Right cardiac atrium (tissue), 5 donors: ENCODE measurements around the gene TVP23A. TPM values are rescaled to one million over a fixed set of nuclear protein-coding genes. Genes with fewer than 3 reads are reported as not detected.

Experiments
- ATAC-seq, 2 donors: fragments of 200-7000 bp; cut with Tn5 transposase; one replicate each; pipeline versions ENCODE4 v1.8.0 to v1.9.1; 2020; ENCODE audit warnings: moderate library complexity in 2 of 2, mild to moderate bottlenecking in 1 of 2
- DNase-seq, 3 donors: peaks; one replicate each; pipeline ENCODE4 v3.0.0-alpha.2; 2020
- H3K27ac ChIP-seq: one replicate; pipeline ENCODE4 v1.5.1; 2013; ENCODE audit warnings: mild to moderate bottlenecking, low read length, control low read depth, moderate library complexity
- H3K27me3 ChIP-seq: one replicate; pipeline ENCODE4 v1.6.1; 2013; ENCODE audit not compliant: control insufficient read depth, insufficient read depth
- H3K4me1 ChIP-seq: one replicate; pipeline ENCODE4 v1.6.1; 2013; ENCODE audit warnings: low read length; ENCODE audit not compliant: control insufficient read depth, insufficient read depth
- H3K4me3 ChIP-seq: one replicate; pipeline ENCODE4 v1.5.1; 2013; ENCODE audit warnings: low read length, control low read depth
- H3K9me3 ChIP-seq: one replicate; pipeline ENCODE4 v1.6.1; 2013; ENCODE audit warnings: low read length; ENCODE audit not compliant: control insufficient read depth
- WGBS: extraction: QIAGEN DNeasy Blood & Tissue Kit; methylation state at CpG from one replicate; pipeline ENCODE4 v1.1.7; 2013; 5-methylcytosine and 5-hydroxymethylcytosine counted together
- intact Hi-C, 4 donors: fragments of 100-400 bp; cut with DNase I; formaldehyde crosslinking; loops; one replicate each; pipeline versions ENCODE4 v1.11.0 to v1.14.0; 2022 to 2023
- long read RNA-seq, 4 donors: library from polyadenylated mRNA; unstranded; transcript quantifications; one replicate each; pipeline ENCODE4 v2.0.0, GENCODE V29; 2020 to 2021
- polyA plus RNA-seq: library from polyadenylated mRNA; stranded (reverse); fragments of 200-250 nt; gene quantifications from one replicate; pipeline ENCODE4 v1.2.3, GENCODE V29; 2013
- total RNA-seq, 4 donors: library from RNA; stranded (reverse); fragmentation: NEBNext Ultra II Directional; extraction: Animal tissue kit (Norgen Biotek cat#: 25700); gene quantifications; one replicate each; pipeline ENCODE4 v1.2.1, GENCODE V29; 2021
- donor health status: healthy with polysubstance abuse.
- donor health status: DM: no; HTN: yes; CAD: no.
- donor health status: DM: no; HTN: no; CAD: no.
- donor health status: DM: no; HTN: yes; CAD: no; lungs with severe emphysema.
- donor health status: DM: yes; HTN: yes; CAD: no.

TVP23A gene
- 1 to 10 TPM; 1.9 to 3.2 (median 2.0) TPM for total RNA-seq
- polyA plus RNA-seq = 1.4 TPM
- long read RNA-seq, donor 1, partial matches to known transcripts = 0 of 3 reads
- long read RNA-seq, donor 1, other reads (novel, unspliced or antisense) = 3 of 3 reads
- long read RNA-seq, donor 2, partial matches to known transcripts = 0 of 2 reads
- long read RNA-seq, donor 2, other reads (novel, unspliced or antisense) = 1 of 2 reads
- long read RNA-seq, donor 3, partial matches to known transcripts = 0 of 8 reads
- long read RNA-seq, donor 3, other reads (novel, unspliced or antisense) = 6 of 8 reads
- long read RNA-seq, donor 4, partial matches to known transcripts = 0 of 3 reads
- long read RNA-seq, donor 4, other reads (novel, unspliced or antisense) = 2 of 3 reads

DNA sequence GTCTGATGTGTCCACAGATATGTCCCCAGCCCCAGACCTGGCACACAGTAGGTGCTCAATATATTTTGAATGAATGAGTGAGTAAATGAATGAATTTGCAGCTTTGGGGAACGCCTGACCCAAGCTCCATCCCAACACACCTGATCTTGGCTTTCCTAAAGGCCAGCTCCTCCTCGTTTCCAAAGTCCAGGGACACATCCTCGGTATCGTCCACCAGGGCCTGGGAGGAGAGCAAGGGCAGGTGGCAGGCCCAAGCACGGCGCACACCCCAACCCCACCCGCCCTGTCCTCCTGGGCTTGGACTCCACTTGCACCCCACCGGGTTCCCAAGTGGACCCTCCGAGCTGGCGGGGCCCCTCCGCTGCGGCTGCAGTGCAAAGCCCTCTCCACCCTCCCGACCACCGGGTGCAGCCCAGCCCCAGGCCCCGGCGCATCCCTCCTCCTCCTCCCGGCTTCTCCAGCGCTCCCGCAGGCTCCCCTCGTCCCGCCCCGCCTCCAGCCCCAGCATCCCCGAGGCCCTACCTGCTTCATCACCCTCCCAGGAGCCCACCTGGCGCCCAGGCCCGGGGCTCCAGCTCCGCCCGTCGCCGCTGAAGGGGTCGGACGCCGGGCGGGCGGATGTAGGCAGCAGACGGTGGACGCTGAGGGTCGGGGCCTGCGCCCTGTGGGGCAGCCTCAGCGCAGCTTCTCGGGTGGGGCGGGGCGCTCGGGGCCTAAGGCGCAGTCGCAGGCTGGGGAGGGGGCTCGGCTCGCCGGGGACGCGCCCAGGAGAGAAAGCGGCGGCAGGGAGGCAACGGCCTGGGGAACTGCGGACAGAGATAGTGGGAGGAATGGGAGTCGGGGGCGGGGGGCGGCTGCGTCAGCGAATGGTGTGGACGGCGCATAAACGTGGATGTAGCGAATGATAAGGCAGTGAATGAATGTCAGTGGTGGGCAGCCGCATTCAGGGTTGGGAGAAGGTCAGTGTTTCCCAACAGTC lies at the start of gene TVP23A:
TVP23A (minus strand) TSS at position 832 of the 979 bp plus-strand sequence; CDS start at position 531, 301 bp downstream.
- H3K4me3 ChIP-seq = peak within 1 kb of the TSS; percentile 52
- ATAC-seq = peak; percentile 42 to 57
- intact Hi-C loops = no loop called here
- H3K4me1 ChIP-seq = no peaks in the 10 kb centered on the region
- no peaks in the 10 kb centered on the region for H3K9me3 ChIP-seq
- WGBS = 28% methylated on average over 64 of the region's 64 CpGs
- H3K27ac ChIP-seq = no peak within 1 kb of the TSS
- DNase-seq = peak in 2 of 3 donors; percentile 66 to 70
- no peaks in the 10 kb centered on the region for H3K27me3 ChIP-seq

DNA sequence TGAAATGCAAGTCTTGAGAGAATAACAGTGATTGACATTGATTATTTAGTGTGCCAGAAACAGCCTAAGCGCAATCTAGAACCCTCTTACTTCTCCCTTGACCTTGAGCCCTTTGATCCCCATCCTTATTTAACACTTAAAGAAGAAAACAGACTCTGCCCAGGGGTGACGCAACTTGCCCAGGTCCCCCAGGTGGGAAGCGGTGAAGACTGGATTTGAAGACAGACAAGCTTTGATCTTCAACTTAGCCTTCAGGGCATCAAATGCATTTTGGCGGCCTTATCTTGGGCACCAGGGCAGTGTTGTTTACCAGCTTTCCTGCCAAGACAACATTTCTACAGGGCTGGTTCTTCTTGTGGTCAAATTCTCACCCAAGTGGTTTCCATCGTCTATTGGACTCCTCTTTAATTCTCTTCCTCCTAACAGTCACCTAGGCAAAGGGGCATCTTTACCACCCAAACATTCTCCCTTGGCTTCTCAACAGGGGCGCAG lies 49.6 kb upstream of the TVP23A start:
- H3K27me3 ChIP-seq = no peaks in the 10 kb centered on the region
- intact Hi-C loops = no loop called here
- ATAC-seq (no peak), DNase-seq (no peak)
- H3K9me3 ChIP-seq = no peaks in the 10 kb centered on the region
- WGBS = 75% methylated on average over 6 of the region's 6 CpGs
- H3K27ac ChIP-seq = peak overlapping the region; percentile 53
- no peak overlapping the region for H3K4me3 ChIP-seq
- H3K4me1 ChIP-seq = peaks cover 7% of the 10 kb centered on the region

DNA sequence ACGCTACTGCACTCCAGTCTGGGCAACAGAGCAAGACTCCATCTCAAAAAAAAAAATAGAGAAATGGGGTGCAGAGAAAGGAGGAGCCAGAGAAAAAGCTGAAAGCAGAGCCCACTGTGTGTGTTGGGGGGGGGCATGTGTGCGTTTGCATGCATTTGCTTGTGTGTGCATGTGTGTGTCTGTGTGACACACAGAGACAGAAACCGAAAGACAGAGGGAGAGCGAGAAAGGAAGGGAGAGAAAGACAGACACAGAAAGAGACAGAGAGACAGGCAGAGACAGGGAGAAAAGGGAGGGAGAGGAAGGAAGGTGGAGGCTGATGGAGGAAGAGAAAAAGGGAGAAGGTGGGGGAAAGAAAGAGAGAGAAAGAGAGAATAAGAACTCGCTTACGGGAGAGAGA lies 48.6 kb upstream of the TVP23A start:
- Histone ChIP-seq H3K27me3 (no peaks in the 10 kb centered on the region), H3K4me1 (peaks cover 7% of the 10 kb centered on the region), H3K4me3 (no peak overlapping the region), H3K27ac (no peak overlapping the region), H3K9me3 (no peaks in the 10 kb centered on the region)
- DNase-seq (no peak), ATAC-seq (no peak)
- WGBS = 80% methylated on average over 6 of the region's 6 CpGs
- intact Hi-C loops = no loop called here

DNA sequence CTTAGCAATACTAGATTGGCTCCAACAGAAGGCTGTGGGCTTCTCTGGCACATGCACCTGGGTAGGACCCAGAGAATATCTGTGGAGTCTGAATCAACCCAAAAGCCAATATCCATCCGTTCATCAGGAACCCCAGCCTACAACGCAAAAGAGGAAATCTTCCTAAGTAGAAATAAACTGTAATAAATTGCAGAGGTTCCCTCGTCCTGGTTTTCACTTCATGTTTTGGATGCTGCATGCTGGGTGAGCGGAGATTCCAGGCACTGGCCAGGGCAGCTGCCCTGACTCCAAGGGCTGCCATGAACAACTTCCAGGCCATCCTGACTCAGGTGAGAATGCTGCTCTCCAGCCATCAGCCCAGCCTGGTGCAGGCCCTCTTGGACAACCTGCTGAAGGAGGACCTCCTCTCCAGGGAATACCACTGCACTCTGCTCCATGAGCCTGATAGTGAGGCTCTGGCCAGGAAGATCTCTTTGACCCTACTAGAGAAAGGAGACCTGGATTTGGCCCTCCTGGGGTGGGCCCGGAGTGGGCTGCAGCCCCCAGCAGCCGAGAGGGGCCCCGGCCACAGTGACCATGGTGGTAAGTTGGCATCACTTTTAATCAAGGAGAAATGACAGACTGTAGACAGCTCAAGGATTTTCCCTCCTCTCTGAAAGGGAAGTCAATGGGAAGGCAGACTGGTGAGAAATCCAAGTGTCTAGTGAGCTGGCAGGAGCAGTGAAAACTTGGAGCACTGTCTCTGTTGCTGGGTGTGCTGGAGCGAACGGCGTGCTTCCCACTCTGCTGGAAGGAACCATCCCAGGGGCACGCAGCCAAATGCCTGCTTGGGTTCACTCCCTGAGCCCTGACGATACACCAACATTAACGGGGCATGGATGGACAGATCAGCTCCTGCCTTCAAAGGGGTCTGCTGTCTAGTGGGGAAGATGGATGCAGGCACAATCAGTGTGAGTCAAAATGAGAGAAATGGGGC lies 47.7 kb upstream of the TVP23A start:
- H3K4me1 ChIP-seq = peaks cover 7% of the 10 kb centered on the region
- ATAC-seq (peak; percentile 34 to 45), DNase-seq (peak; percentile 44 to 86 (median 80))

DNA sequence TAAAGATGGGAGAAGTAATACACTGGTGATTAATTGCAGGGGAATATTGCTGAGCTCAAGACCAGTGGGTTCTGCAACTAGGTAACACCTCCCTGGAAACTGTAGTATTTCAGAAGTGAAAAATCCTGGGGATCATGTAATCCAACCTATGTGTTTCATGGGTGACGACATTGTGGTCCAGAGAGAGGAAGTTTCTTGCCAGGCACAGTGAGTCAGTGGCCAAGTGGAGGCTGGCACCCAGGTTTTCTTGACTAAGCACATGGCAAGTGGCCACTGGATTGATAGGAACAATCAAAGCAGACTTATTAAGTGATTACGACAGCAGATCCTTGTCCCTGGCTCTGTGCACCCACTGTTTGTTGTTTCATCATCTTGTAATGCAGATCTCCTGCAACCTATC lies 43.8 kb upstream of the TVP23A start:
- 57% methylated on average over 2 of the region's 2 CpGs for WGBS
- Histone ChIP-seq H3K4me1 (no peaks in the 10 kb centered on the region), H3K4me3 (no peak overlapping the region), H3K9me3 (no peaks in the 10 kb centered on the region), H3K27me3 (no peaks in the 10 kb centered on the region), H3K27ac (no peak overlapping the region)
- ATAC-seq (peak; percentile 43 to 62), DNase-seq (peak in 1 of 3 donors; percentile 36)
- intact Hi-C loops = no loop called here

More for the DNA sequence above, 47.7 kb upstream of the TVP23A start:
- no peak overlapping the region for H3K4me3 ChIP-seq
- H3K9me3 ChIP-seq = no peaks in the 10 kb centered on the region
- intact Hi-C loops = no loop called here
- H3K27me3 ChIP-seq = no peaks in the 10 kb centered on the region
- no peak overlapping the region for H3K27ac ChIP-seq
- WGBS = 59% methylated on average over 13 of the region's 13 CpGs

DNA sequence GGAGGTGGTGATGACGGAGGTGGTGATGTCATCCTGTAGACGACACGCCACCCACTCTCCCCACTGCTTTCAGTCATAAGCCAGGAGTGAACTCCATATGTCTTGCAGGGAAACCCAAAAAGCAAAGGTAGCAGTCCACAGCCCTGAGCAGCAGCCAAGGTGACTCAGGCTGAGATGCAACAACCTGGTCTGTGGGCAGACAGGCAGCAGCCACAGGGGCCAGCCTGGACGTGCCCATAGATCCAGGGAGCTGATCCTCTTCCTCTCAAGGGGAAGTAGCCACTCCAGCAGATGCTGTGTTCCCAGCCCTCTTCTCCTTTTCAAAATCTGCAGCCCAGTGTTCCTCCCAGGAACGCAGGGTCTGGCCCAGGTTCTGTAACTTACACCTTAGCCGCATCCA lies 41.1 kb upstream of the TVP23A start:
- H3K9me3 ChIP-seq = no peaks in the 10 kb centered on the region
- ATAC-seq (no peak), DNase-seq (no peak)
- 85% methylated on average over 6 of the region's 6 CpGs for WGBS
- intact Hi-C loops = no loop called here
- H3K27ac ChIP-seq = no peak overlapping the region
- H3K4me3 ChIP-seq = no peak overlapping the region
- no peaks in the 10 kb centered on the region for H3K4me1 ChIP-seq
- H3K27me3 ChIP-seq = no peaks in the 10 kb centered on the region

DNA sequence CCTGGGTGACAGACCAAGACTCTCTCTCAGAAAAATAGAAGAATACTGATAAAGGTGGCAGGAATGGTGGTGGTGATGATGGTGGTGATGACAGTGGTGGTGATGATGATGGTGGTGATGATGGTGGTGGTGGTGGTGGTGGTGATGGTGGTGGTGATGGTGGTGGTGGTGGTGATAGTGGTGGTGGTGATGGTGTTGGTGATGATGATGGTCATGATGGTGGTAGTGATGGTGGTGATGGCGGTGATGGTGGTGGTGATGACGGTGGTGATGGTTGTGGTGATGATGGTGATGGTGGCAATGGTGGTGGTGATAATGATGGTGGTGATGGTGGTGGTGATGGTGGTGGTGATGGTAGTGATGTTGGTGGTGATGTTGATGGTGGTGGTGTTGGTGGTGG lies 40.4 kb upstream of the TVP23A start:
- intact Hi-C loops = no loop called here
- Histone ChIP-seq H3K4me3 (no peak overlapping the region), H3K4me1 (no peaks in the 10 kb centered on the region), H3K27me3 (no peaks in the 10 kb centered on the region), H3K27ac (no peak overlapping the region), H3K9me3 (no peaks in the 10 kb centered on the region)
- no peak for DNase-seq
- no peak for ATAC-seq
- WGBS = 48% methylated on average over 2 of the region's 2 CpGs

DNA sequence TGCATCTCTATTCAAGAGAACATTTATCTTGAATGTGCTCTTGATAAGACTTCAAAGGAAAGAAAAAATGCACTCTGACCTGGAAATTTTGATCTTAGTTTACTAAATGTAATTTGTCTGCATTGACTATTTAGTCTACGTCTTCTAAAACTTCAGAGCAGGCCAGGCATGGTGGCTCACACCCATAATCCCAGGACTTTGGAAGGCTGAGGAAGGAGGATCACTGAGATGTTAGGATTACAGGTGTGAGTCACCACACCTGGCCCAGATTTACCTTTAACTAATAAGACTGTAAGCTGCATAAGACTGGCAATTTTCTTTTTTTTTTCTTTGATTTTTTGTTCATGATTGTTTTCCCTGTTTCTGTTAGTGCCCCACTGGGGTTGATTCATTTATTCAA lies 39.6 kb upstream of the TVP23A start:
- DNase-seq (no peak), ATAC-seq (no peak)
- no peaks in the 10 kb centered on the region for H3K4me1 ChIP-seq
- no peaks in the 10 kb centered on the region for H3K9me3 ChIP-seq
- H3K27me3 ChIP-seq = no peaks in the 10 kb centered on the region
- no peak overlapping the region for H3K27ac ChIP-seq
- intact Hi-C loops = no loop called here
- H3K4me3 ChIP-seq = no peak overlapping the region
- WGBS = 81% methylated on average over 1 of the region's 1 CpG

DNA sequence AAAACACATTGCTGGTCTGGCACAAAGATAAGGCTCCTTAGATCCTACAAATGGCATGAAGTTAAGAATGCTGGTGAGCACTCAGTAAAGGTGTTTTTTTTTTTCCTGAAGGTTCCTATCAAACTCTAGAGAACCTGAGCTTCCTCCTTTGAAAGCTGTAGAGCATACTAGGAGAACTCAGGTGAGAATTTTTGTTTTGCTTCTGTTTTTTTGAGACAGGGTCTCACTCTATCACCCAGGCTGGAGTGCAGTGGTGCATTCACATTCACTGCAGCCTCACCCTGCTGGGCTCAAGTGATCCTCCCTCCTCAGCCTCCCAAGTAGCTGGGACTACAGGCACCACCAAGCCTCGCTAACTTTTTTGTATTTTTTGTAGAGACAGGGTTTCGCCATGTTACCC lies 37.4 kb upstream of the TVP23A start:
- Histone ChIP-seq H3K4me3 (no peak overlapping the region), H3K4me1 (peaks cover 2% of the 10 kb centered on the region), H3K27me3 (no peaks in the 10 kb centered on the region), H3K27ac (no peak overlapping the region), H3K9me3 (no peaks in the 10 kb centered on the region)
- ATAC-seq (no peak), DNase-seq (no peak)
- WGBS = 95% methylated on average over 2 of the region's 2 CpGs
- intact Hi-C loops = no loop called here

DNA sequence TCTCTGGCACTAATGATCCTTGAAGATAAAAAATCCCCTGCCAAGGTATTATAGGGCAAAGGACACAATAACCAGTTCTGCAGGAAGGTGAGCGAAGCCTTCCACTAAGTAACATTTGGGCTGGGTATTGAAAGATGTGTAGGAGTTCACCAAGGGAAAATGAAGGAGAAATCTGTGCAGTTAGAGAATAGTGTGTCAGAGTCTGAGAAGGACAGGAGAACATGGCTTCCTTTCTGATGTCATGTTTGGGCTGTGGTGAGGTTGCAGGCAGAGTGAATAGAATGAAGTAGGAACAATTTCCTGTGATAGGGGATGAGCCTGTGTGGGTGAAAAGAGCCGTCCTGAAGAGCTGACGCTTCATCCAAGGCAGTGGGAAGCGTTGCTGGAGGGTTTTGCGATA lies 34.4 kb upstream of the TVP23A start:
- peaks cover 2% of the 10 kb centered on the region for H3K4me1 ChIP-seq
- H3K9me3 ChIP-seq = no peaks in the 10 kb centered on the region
- no peak overlapping the region for H3K4me3 ChIP-seq
- intact Hi-C loops = no loop called here
- ATAC-seq (no peak), DNase-seq (no peak)
- H3K27ac ChIP-seq = no peak overlapping the region
- H3K27me3 ChIP-seq = no peaks in the 10 kb centered on the region
- 68% methylated on average over 5 of the region's 5 CpGs for WGBS
